ENCODE measurements around the gene MEAF6.

Gene MEAF6

GRCh38 chr1:37484325-37485051 is 30.1 kb downstream of the MEAF6 start:
- no peak for DNase-seq (ENCODE audit: low spot score)

GRCh38 chr1:37483785-37484184 is 30.8 kb downstream of the MEAF6 start:
- DNase-seq (ENCODE audit: low spot score) = no peak

DNA sequence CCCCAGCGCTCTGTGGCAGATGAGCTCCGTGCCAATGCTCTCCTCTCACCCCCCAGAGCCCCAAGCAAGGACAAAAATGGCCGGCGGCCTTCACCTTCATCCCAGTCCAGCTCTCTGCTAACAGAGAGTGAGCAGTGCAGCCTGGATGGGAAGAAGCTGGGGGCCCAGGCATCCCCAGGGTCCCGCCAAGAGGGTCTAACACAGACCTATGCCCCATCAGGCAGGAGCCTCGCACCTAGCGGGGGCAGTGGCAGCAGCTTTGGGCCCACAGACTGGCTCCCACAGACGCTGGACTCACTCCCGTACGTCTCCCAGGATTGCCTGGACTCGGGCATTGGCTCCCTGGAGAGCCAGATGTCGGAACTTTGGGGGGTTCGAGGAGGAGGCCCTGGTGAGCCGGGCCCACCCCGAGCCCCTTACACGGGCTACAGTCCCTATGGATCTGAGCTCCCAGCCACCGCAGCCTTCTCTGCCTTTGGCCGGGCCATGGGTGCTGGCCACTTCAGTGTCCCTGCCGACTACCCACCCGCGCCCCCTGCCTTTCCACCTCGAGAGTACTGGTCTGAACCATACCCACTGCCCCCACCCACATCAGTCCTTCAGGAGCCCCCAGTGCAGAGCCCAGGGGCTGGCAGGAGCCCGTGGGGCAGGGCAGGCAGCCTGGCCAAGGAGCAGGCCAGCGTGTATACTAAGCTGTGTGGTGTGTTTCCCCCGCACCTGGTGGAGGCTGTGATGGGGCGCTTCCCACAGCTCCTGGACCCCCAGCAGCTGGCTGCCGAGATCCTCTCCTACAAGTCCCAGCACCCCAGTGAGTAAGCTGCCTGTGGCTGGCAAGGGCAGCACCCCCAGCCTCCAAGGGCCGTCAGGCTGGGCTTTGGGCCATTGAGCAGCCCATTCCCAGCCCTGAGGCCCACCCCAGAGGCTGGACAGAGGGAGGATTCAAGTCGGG is 31.5 kb downstream of the MEAF6 start:
- no peak for DNase-seq (ENCODE audit: low spot score)

- DNase-seq (ENCODE audit: low spot score) = no peak
Measured at GRCh38 chr1:37482004-37482785, 32.4 kb downstream of the MEAF6 start.

DNA sequence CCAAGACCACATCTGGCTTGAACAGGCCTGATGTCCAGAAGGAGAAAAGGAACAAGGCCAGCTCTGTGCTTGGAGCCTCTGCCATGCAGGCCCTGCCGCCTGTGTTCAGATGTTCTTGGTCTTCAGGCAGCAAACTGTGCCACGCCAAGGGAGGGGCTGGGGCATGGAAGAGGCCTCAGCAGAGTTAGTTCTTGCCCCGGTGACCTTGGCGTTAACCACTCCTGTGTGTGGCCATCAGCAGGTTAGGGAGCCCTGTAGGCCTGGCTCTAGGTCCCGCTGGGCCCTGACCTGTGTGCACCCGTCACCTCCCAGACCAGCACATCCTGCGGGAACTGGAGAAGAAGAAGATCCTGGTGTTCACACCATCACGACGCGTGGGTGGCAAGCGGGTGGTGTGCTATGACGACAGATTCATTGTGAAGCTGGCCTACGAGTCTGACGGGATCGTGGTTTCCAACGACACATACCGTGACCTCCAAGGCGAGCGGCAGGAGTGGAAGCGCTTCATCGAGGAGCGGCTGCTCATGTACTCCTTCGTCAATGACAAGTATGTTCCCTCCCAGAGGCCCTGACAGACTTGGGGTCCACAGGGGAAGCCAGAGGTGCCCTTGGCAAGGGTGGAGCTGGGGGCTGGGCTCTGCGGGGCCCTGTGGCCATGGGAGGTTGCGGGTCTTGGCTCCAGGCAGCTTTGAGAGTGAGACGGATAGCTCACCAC is 33.1 kb downstream of the MEAF6 start:
- DNase-seq (ENCODE audit: low spot score) = no peak

- DNase-seq (ENCODE audit: low spot score) = no peak
Measured at GRCh38 chr1:37480581-37481288, 33.8 kb downstream of the MEAF6 start.

DNA sequence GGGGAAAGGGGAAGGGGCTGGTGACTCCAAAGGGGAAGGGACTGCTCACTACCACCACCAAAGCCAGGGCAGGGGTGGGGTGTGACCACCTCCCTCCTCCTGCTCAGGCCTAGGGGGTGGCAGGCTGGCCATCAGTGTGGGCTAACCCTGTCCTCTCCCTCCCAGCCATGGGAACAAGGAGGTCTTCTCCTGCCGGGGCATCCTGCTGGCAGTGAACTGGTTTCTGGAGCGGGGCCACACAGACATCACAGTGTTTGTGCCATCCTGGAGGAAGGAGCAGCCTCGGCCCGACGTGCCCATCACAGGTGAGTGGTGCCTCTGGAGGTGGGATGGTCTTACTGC is 34.5 kb downstream of the MEAF6 start:
- no peak for DNase-seq (ENCODE audit: low spot score)

DNA sequence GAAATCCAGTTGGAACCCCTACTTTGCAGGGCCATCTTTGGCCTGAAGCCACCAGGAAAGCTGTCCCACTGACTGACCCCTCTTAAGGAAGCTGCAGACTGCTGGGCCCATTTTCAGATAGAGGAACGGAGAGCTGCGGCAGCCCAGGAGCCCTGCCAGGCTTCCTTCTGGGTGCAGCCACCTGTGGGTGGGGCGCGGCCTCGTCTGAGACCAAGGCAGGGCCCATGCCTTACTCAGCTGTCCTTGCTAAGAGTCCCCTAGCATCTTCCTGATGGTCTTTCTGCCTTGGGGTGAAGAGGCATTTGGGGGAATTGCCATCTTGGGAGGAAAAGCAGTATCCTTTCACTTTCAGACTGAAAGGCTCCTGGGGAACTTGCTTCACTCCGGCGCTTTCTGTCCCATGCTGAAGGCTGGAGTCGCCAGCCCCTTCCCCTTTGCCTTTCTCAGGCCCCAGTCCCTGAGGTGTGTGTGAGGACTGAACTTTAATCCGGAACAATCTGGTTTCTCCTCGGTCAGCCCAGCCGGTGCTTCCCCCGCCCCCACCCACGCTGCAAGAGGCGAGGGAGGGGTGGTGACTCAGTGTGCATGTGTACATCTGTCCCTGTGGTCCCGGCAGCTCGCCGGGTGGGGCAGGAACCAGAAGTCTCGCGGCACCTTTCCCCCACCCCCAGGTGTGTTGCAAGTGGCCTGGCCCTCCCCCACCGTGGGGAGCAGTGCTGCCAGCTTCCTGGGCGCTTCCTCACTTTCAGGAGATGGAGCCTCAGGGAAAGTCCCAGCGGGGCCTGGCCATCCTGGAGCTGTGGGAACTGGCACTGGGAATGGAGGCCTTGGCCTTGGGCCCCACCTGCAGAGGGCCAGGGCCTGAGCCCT is 35.1 kb downstream of the MEAF6 start:
- DNase-seq (ENCODE audit: low spot score) = peak; percentile 97

DNA sequence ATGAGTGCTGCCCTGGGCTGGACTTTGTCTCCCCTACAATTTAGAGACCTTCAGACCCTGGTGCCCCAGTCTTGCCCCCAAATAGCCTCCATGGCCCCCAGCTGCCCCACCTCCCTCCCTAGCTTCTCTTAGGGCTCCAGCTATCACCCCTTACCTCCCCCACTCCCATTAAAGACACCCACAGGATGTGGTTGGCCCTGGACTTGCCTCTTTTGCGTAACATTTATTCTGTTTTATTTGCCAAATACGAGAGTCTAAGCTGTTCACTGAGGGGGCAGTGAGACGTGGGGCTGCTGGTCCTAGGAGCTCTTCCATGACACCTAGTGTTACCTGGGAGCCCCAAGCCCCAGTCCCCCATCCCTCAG is 35.7 kb downstream of the MEAF6 start:
- DNase-seq (ENCODE audit: low spot score) = no peak

- DNase-seq (ENCODE audit: low spot score) = no peak
Measured at GRCh38 chr1:37478451-37478881, 36.1 kb downstream of the MEAF6 start.

- no peak for DNase-seq (ENCODE audit: low spot score)
Measured at GRCh38 chr1:37477946-37478345, 36.6 kb downstream of the MEAF6 start.

- no peak for DNase-seq (ENCODE audit: low spot score)
Measured at GRCh38 chr1:37477198-37477931, 37.2 kb downstream of the MEAF6 start.

DNA sequence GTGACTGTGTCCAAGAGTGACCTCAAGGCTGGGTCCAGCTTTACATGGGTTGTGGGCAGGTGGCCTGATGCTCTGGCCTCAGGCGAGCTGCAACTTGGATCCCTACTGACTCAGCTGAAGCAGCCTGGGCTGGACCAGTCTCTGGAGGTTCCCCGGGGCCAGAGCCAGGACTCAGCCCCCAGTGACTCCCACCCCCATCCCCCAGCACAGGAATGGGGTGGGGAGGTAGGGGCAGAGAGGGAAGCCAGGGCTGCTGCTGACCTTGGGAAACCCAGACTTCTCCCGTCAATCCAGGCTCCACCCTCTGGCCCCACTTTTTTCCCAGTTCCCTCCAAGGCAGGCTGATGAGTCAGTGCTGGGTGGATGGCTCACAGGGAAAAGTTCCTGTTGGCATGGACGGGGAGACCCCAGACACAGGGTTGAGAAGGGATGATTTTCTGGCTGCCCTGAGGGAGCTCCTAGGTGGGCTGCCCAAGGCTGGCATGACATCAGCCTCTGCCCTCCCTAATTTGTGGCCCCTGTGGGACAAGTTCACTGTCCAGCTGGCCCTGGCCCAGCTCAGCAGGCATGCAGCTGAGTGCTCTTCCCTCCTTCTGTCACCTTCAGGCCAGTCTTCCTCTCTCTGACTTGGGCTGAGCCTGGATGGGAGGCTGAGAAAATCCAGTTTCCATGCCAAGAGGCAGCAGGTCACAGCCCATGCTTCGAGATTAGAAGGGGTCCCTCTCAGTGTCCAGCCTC is 37.9 kb downstream of the MEAF6 start:
- DNase-seq (ENCODE audit: low spot score) = peak; percentile 91

DNA sequence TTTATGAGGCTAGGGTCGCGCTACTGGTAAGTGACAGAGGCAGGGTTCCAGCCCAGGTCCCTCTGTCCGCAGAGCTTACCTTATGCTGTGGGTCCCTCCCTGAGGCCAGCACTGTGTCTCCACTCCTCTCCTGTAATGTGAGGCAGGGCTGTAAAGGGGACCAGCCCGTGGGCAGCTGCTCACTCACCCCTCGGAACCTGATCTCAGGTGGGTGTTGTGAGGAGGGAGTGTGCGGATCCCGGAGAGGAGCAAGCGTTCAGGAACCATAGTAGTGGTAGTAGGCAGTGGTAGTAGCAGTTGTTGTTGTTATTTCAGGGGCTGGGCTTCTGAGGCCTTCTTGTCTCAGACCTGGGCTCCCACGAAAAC is 38.5 kb downstream of the MEAF6 start:
- no peak for DNase-seq (ENCODE audit: low spot score)

GRCh38 chr1:37475380-37476086 is 39.0 kb downstream of the MEAF6 start:
- DNase-seq (ENCODE audit: low spot score) = no peak

DNA sequence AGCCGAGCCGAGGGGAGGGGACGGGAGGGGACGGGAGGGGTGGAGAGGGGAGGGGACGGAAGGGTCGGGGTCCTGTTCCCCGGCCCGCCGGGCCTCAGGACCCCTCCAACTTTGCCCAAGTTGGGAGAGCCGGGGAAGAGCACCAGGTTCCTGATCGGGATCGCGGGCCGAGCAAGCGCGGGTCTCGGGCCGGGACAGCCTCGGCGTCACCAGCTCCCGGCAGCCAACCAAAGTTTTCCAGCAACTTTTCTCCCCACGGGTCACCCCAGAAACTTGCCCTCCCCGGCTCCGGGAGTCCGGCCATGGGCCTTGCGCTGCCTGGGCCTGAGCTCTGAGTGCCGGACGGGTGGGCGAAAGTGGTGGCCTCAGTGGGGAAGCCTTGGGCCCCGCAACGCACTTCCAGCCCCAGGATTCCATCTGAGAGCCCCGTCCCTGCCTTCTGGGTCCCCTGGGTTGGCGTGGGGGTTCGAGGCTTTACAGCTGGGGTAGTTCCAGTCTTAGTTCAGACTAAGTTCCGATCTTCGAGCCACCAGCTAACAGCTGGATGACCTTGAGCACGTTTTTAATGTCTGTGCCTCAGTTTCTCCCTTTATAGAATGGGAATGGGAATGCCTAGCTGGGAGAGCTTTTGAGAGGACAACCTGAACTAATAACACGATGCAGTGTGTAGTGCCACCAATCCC is 39.7 kb downstream of the MEAF6 start:
- DNase-seq (ENCODE audit: low spot score) = no peak

GRCh38 chr1:37474046-37474696 is 40.4 kb downstream of the MEAF6 start, which contains the start of gene ZC3H12A:
Gene ZC3H12A (plus strand): TSS chr1:37474580. CDS start chr1:37475497, 917 bp downstream.
- peak; percentile 93 for DNase-seq (ENCODE audit: low spot score)

Measured in hepatic stellate cell (primary cell).